A549 treated with DMSO at 1 μM for 4 hours (cell line): Measurements from ENCODE around the gene DAZ2. TPM values are rescaled to one million over a fixed set of nuclear protein-coding genes. Genes with fewer than 3 reads are reported as not detected.

Experiments used
- total RNA-seq: library from RNA; stranded (reverse); fragments of 200-300 nt; extraction: Qiagen RNA extraction; gene quantifications from 5 replicates; pipeline ENCODE4 v1.2.3, GENCODE V29; 2022; ENCODE audit warnings: low read depth

The DAZ2 gene, protein sequence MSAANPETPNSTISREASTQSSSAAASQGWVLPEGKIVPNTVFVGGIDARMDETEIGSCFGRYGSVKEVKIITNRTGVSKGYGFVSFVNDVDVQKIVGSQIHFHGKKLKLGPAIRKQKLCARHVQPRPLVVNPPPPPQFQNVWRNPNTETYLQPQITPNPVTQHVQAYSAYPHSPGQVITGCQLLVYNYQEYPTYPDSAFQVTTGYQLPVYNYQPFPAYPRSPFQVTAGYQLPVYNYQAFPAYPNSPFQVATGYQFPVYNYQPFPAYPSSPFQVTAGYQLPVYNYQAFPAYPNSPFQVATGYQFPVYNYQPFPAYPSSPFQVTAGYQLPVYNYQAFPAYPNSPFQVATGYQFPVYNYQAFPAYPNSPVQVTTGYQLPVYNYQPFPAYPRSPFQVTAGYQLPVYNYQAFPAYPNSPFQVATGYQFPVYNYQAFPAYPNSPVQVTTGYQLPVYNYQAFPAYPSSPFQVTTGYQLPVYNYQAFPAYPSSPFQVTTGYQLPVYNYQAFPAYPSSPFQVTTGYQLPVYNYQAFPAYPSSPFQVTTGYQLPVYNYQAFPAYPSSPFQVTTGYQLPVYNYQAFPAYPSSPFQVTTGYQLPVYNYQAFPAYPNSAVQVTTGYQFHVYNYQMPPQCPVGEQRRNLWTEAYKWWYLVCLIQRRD
- not detected in 5 replicates for total RNA-seq

DNA sequence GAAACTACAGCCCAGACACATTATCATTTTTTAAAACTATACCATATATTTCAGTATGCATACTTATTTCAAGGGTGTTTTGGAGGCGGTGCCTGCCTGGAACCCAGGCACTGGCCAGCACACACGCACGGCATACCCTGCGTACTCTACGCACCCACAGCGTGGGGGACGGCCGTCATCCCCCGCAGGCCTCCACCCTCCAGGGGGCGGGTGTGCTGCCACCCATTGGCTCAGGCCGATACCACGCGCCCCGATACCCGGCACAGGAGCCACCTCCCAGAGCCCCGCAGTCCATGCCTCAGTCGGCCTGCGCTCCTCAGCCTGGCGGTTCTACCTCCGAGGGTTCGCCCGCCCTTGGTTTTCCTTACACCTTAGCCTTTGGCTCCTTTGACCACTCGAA, at the start of gene DAZ2:
Gene DAZ2 (plus strand): TSS at position 301 of the 400 bp plus-strand sequence. CDS start 208 bp downstream, outside the sequence.

DNA sequence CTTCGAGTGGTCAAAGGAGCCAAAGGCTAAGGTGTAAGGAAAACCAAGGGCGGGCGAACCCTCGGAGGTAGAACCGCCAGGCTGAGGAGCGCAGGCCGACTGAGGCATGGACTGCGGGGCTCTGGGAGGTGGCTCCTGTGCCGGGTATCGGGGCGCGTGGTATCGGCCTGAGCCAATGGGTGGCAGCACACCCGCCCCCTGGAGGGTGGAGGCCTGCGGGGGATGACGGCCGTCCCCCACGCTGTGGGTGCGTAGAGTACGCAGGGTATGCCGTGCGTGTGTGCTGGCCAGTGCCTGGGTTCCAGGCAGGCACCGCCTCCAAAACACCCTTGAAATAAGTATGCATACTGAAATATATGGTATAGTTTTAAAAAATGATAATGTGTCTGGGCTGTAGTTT, 20.4 kb upstream of the DAZ2 start, which contains the start of gene DAZ1:
Gene DAZ1 (minus strand): TSS at position 101 of the 400 bp plus-strand sequence. CDS start 208 bp downstream, outside the sequence.

Other genes with a start within 250 kb of the DAZ2 start
- not detected in 5 replicates for gene BPY2, start 235.3 kb upstream of the DAZ2 start, total RNA-seq
- gene DAZ1, start 20.5 kb upstream of the DAZ2 start, total RNA-seq = not detected in 5 replicates